ENCODE measurements around the gene NCAPG.

The NCAPG gene

GRCh38 chr4:17867276-17867675 is 56.5 kb downstream of the NCAPG start:
- in situ Hi-C loops (cut with MboI; ENCODE audit: low sequenced_read_pairs): no loop called here

- in situ Hi-C loops (cut with MboI; ENCODE audit: low sequenced_read_pairs): no loop called here
These were observed 58.5 kb downstream of the NCAPG start for GRCh38 chr4:17869327-17869726.

- in situ Hi-C loops (cut with MboI; ENCODE audit: low sequenced_read_pairs): no loop called here
These were observed 64.8 kb downstream of the NCAPG start for GRCh38 chr4:17875402-17876070.

GRCh38 chr4:17876943-17877342 is 66.2 kb downstream of the NCAPG start:
- in situ Hi-C loops (cut with MboI; ENCODE audit: low sequenced_read_pairs): no loop called here

- in situ Hi-C loops (cut with MboI; ENCODE audit: low sequenced_read_pairs): no loop called here
These were observed 66.9 kb downstream of the NCAPG start for GRCh38 chr4:17877661-17878060.

GRCh38 chr4:17884063-17884462 is 73.3 kb downstream of the NCAPG start:
- in situ Hi-C loops (cut with MboI; ENCODE audit: low sequenced_read_pairs): no loop called here

GRCh38 chr4:17884511-17884910 is 73.7 kb downstream of the NCAPG start:
- in situ Hi-C loops (cut with MboI; ENCODE audit: low sequenced_read_pairs): no loop called here

GRCh38 chr4:17889692-17890091 is 78.9 kb downstream of the NCAPG start:
- in situ Hi-C loops (cut with MboI; ENCODE audit: low sequenced_read_pairs): no loop called here

- in situ Hi-C loops (cut with MboI; ENCODE audit: low sequenced_read_pairs): no loop called here
These were observed 83.6 kb downstream of the NCAPG start for GRCh38 chr4:17894421-17894820.

All from hTERT RPE-1 (cell line).